Measurements from ENCODE around the gene NELL2. TPM values are rescaled to one million over a fixed set of nuclear protein-coding genes. Genes with fewer than 3 reads are reported as not detected.

The NELL2 gene
- total RNA-seq, 2 experiments from 2014 or later = 10.1 to 10.5 TPM

DNA sequence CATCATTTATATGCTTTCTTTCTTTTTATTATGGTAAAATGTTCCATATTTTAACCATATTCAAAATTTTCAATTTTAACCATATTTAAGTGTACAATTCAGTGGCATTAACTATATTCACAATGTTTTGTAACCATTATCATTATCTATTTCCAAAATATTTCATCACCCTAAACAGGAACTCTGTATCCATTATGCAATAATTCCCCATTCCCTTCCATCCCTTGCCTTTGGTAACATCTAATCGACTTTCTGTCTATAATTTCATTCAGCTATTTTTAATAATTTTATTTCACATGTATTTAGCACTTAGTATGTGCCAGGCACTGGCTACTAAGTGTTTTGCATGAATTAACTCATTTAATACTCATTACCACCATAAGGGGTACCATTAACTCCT is 287.5 kb downstream of the NELL2 start:
- DNase-seq = no peak
- H3K4me3 Mint-ChIP-seq = no peak overlapping the region
- H3K27me3 Mint-ChIP-seq = no peaks in the 10 kb centered on the region
- no peaks in the 10 kb centered on the region for H3K9me3 Mint-ChIP-seq
- H3K4me1 Mint-ChIP-seq = no peaks in the 10 kb centered on the region
- no peaks in the 10 kb centered on the region for H3K36me3 Mint-ChIP-seq (ENCODE audit: low read depth)
- POLR2A ChIA-PET = no interaction called here
- no peak overlapping the region for H3K27ac Mint-ChIP-seq
- CTCF ChIA-PET = no interaction called here

DNA sequence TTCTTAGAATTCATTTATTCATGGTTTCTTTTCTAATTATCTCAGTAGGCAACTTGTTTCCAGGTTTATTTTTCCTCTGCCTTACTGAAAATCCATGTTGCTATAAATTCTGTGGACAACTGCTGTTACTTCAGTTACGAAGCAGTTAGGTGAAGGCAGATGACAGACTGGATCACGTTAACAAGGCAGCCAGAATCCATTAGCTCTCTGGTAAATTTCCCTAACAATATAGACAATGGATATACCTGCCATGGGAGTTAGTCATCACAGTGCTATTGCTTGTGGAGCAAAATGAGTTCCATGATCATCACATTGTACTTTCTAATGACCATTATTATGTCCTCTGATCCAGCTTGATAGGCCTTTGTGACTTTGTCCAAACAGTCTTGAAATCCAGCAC is 291.5 kb downstream of the NELL2 start:
- Mint-ChIP-seq H3K36me3 (ENCODE audit: low read depth) (no peaks in the 10 kb centered on the region), H3K27ac (no peak overlapping the region), H3K9me3 (no peaks in the 10 kb centered on the region), H3K4me1 (no peaks in the 10 kb centered on the region), H3K27me3 (no peaks in the 10 kb centered on the region), H3K4me3 (no peak overlapping the region)
- DNase-seq = no peak
- ChIA-PET POLR2A (no interaction called here), CTCF (no interaction called here)

GRCh38 chr12:44582521-44582920 is 293.6 kb downstream of the NELL2 start:
- no peaks in the 10 kb centered on the region for H3K36me3 Mint-ChIP-seq (ENCODE audit: low read depth)

DNA sequence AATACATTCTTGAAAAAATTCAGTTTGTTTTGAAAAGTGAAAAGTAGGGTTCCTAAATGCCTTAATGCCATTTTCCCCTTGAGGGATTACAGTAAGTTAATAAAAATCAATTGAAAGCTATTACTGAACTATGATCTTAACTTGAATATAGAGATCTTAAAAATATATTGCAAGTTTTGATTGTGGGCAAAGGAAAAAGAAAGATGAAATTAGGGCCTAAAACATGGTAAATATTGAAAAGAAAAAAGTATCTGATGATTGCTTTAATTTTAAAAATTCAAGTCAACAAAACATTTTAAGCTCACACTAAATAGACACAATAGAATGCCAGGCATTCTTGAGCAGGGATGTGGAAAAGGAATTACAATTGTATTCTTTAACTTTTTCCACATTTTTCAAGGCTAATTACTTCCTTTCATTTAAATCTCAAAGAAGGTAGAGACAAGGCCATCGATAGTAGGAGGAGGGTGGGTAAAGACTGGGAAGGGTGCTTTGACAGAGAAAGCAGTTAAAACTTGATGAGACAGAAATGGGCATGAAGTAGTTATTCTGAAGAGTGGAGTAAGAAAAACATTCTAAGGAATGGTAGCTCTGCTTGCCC is 294.4 kb downstream of the NELL2 start:
- ChIA-PET POLR2A (no interaction called here), CTCF (no interaction called here)
- Mint-ChIP-seq H3K36me3 (ENCODE audit: low read depth) (no peaks in the 10 kb centered on the region), H3K9me3 (no peaks in the 10 kb centered on the region), H3K4me1 (no peaks in the 10 kb centered on the region), H3K4me3 (no peak overlapping the region), H3K27ac (no peak overlapping the region), H3K27me3 (no peaks in the 10 kb centered on the region)
- no peak for DNase-seq

More at GRCh38 chr12:44582521-44582920, 293.6 kb downstream of the NELL2 start:
- Mint-ChIP-seq H3K4me1 (no peaks in the 10 kb centered on the region), H3K4me3 (no peak overlapping the region), H3K9me3 (no peaks in the 10 kb centered on the region), H3K27ac (no peak overlapping the region), H3K27me3 (no peaks in the 10 kb centered on the region)
- no peak for DNase-seq
- ChIA-PET CTCF (no interaction called here), POLR2A (no interaction called here)

DNA sequence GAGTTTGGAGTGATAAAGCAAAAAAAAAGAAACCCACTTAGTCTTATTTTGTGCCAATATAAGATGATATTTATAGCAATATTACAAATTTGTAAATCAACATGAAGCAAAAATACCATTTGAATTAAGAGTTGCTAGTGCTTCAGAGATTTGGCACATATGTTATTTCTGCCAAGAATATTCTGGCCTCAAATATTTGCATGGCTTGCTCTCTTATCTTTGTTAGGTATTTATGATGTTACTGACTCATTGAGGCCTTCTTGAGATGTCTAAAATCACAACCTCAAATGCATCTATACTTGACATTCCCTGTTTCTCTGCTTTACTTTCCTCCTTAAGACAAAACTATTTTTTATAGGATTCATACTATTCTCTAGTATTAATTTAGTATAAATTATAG is 301.5 kb downstream of the NELL2 start:
- Mint-ChIP-seq H3K27me3 (no peaks in the 10 kb centered on the region), H3K9me3 (no peaks in the 10 kb centered on the region), H3K36me3 (ENCODE audit: low read depth) (no peaks in the 10 kb centered on the region), H3K4me3 (no peak overlapping the region), H3K27ac (no peak overlapping the region), H3K4me1 (no peaks in the 10 kb centered on the region)
- no peak for DNase-seq
- POLR2A ChIA-PET = no interaction called here
- CTCF ChIA-PET = no interaction called here

DNA sequence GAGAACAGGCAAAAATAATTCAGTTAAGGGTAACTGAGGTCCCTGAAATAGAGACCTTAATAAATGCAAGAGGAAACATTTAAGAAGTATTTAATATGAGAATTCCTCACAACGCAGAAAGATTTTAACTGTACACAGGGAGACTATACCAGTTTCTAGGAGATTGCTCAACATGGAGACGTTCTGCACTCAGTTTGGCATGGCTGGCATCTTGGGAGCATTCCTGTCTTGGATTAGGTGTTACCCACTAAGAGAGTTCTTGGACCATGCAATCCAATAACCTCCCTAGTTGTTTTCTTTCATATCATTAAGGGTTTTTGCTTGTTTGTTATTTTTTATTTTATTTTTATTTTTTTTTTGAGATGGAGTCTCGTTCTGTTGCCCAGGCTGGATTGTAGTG is 302.4 kb downstream of the NELL2 start:
- H3K27me3 Mint-ChIP-seq = no peaks in the 10 kb centered on the region
- no peak overlapping the region for H3K4me3 Mint-ChIP-seq
- no peaks in the 10 kb centered on the region for H3K36me3 Mint-ChIP-seq (ENCODE audit: low read depth)
- H3K4me1 Mint-ChIP-seq = no peaks in the 10 kb centered on the region
- no peak overlapping the region for H3K27ac Mint-ChIP-seq
- no peaks in the 10 kb centered on the region for H3K9me3 Mint-ChIP-seq
- no peak for DNase-seq
- ChIA-PET CTCF (no interaction called here), POLR2A (no interaction called here)

DNA sequence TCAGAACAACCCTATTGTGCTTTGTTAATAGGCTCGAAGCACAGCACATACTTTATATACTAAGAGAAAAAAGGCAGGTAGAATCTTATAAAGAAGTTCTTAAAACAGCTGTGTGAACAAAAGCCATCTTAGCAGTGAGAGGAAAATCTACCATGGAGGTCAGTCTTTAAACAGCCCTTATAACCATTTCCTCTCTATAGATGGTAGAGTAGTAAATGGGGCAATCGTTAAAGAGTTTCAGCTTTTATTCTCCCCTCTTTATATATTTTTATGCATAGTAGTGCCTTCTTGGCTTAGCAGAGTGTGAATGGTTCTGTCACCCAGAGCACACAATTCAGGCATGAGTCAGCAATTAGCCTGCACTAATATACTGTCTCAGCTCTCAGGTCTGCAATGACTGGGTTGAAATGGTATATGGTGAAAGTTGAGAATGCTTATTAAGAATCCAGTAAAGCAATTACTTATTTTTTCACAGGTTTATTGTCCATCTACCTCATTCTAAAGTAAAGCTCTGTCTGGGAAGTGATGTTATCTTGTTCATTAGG is 305.0 kb downstream of the NELL2 start:
- no peak overlapping the region for H3K4me3 Mint-ChIP-seq
- no peaks in the 10 kb centered on the region for H3K27me3 Mint-ChIP-seq
- ChIA-PET POLR2A (no interaction called here), CTCF (no interaction called here)
- H3K36me3 Mint-ChIP-seq (ENCODE audit: low read depth) = no peaks in the 10 kb centered on the region
- H3K4me1 Mint-ChIP-seq = no peaks in the 10 kb centered on the region
- H3K9me3 Mint-ChIP-seq = no peaks in the 10 kb centered on the region
- no peak overlapping the region for H3K27ac Mint-ChIP-seq
- DNase-seq = no peak

GRCh38 chr12:44570036-44570583 is 306.0 kb downstream of the NELL2 start:
- Mint-ChIP-seq H3K9me3 (no peaks in the 10 kb centered on the region), H3K27ac (no peak overlapping the region), H3K4me1 (no peaks in the 10 kb centered on the region), H3K27me3 (no peaks in the 10 kb centered on the region), H3K36me3 (ENCODE audit: low read depth) (no peaks in the 10 kb centered on the region), H3K4me3 (no peak overlapping the region)
- CTCF ChIA-PET = no interaction called here
- POLR2A ChIA-PET = no interaction called here
- DNase-seq = no peak

DNA sequence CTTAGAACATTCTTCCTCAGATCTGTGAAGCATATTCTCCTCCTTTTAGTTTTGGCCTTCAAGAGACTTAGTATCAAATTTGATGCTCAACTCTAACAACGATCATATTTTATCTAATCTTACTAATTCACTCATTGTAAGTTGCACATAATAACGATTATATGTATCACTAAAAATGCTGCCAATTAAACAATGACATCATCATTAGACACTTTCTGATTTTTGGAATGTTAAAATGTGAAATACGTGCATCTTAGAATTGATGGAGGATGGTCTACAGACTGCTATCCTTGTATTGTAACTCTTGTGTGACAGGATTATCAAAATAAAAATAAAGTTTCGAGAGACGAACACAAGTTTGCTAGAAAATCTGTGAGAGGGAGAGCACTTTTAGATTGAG is 311.0 kb downstream of the NELL2 start:
- no peak for DNase-seq
- Mint-ChIP-seq H3K9me3 (peaks cover 1% of the 10 kb centered on the region), H3K27me3 (no peaks in the 10 kb centered on the region), H3K27ac (no peak overlapping the region), H3K4me1 (no peaks in the 10 kb centered on the region), H3K36me3 (ENCODE audit: low read depth) (no peaks in the 10 kb centered on the region), H3K4me3 (no peak overlapping the region)
- ChIA-PET CTCF (no interaction called here), POLR2A (no interaction called here)

DNA sequence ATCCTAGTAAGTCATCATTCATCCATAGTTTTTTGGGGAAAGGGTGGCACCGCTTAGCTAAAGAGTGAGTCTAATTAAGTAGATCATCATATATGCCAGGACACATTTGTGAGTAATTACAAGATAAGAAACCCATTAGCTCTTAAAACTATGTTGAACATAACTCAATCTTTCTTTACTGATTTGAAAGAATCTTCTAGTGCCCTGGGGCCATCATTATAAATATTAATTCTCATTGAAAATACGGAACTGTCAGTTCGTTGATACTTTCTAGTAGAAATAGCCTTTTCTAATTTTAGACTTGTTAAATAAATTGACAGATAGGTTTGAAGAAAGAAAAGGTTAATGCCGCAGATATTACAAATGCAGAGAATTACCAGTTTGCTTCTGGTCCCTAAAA is 312.6 kb downstream of the NELL2 start:
- Mint-ChIP-seq H3K4me1 (no peaks in the 10 kb centered on the region), H3K36me3 (ENCODE audit: low read depth) (no peaks in the 10 kb centered on the region), H3K27ac (no peak overlapping the region), H3K9me3 (peaks cover 1% of the 10 kb centered on the region), H3K27me3 (no peaks in the 10 kb centered on the region), H3K4me3 (no peak overlapping the region)
- CTCF ChIA-PET = no interaction called here
- POLR2A ChIA-PET = no interaction called here
- no peak for DNase-seq

DNA sequence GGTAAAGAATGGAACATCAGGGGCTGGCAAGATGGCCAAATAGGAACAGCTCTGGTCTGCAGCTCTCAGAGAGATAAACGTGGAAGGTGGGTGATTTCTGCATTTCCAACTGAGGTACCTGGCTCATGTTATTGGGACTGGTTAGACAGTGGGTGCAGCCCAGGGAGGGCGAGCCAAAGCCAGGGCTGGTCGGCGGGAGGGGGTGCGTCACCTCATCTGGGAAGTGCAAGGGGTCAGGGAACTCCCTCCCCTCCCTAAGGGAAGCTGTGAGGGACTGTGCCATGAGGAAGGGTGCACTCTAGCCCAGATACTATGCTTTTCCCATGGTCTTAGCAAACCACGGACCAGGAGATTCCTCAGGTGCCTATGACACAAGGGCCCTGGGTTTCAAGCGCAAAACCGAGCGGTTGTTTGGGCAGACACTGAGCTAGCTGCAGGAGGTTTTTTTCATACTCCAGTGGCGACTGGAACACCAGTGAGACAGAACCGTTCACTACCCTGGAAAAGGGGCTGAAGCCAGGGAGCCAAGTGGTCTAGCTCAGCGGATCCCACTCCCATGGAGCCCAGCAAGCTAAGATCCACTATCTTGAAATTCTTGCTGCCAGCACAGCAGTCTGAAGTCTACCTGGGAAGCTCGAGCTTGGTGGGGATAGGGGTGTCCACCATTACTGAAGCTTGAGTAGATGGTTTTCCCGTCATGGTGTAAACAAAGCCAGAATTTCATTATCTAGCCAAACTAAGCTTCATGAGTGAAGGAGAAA is 317.6 kb downstream of the NELL2 start:
- POLR2A ChIA-PET = no interaction called here
- Mint-ChIP-seq H3K4me1 (no peaks in the 10 kb centered on the region), H3K27ac (no peak overlapping the region), H3K36me3 (ENCODE audit: low read depth) (no peaks in the 10 kb centered on the region), H3K27me3 (no peaks in the 10 kb centered on the region), H3K4me3 (no peak overlapping the region), H3K9me3 (peaks cover 8% of the 10 kb centered on the region)
- no peak for DNase-seq
- CTCF ChIA-PET = no interaction called here

DNA sequence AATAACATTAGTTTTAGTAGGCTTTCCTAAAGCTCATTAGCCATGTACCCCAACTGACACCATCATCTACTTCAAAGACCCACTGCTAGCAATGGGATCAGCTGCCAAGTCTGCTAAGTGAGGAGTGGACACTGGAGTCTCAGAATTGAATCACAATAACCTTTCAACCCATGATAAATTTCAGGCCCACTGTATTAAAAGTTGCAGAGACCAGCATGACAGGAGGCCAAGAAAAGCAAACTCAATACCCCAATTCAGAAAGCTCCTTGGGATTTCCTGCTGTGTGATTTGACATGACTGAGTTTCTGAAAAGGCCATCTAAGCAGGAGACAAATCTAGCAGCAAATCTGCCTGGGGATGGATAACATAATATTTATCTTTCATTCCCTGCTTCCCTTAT is 320.7 kb downstream of the NELL2 start:
- POLR2A ChIA-PET = interaction anchor here (0.8 kb wide), 1 partner anchor 38 kb away, joined by 3 read pairs; no protein-coding TSS in a partner anchor
- H3K36me3 Mint-ChIP-seq (ENCODE audit: low read depth) = no peaks in the 10 kb centered on the region
- no peaks in the 10 kb centered on the region for H3K4me1 Mint-ChIP-seq
- CTCF ChIA-PET = no interaction called here
- no peak overlapping the region for H3K27ac Mint-ChIP-seq
- H3K27me3 Mint-ChIP-seq = no peaks in the 10 kb centered on the region
- no peak for DNase-seq
- H3K4me3 Mint-ChIP-seq = no peak overlapping the region
- H3K9me3 Mint-ChIP-seq = peaks cover 6% of the 10 kb centered on the region

GRCh38 chr12:44551631-44552030 is 324.5 kb downstream of the NELL2 start:
- H3K27ac Mint-ChIP-seq = no peak overlapping the region
- H3K4me3 Mint-ChIP-seq = no peak overlapping the region
- H3K36me3 Mint-ChIP-seq (ENCODE audit: low read depth) = no peaks in the 10 kb centered on the region
- no peaks in the 10 kb centered on the region for H3K9me3 Mint-ChIP-seq
- DNase-seq = no peak
- ChIA-PET POLR2A (no interaction called here), CTCF (no interaction called here)
- H3K27me3 Mint-ChIP-seq = no peaks in the 10 kb centered on the region
- H3K4me1 Mint-ChIP-seq = peaks cover 3% of the 10 kb centered on the region

GRCh38 chr12:44550377-44550776 is 325.7 kb downstream of the NELL2 start:
- H3K27me3 Mint-ChIP-seq = no peaks in the 10 kb centered on the region
- H3K4me1 Mint-ChIP-seq = peaks cover 3% of the 10 kb centered on the region
- ChIA-PET CTCF (no interaction called here), POLR2A (no interaction called here)
- no peak overlapping the region for H3K27ac Mint-ChIP-seq
- DNase-seq = no peak
- no peaks in the 10 kb centered on the region for H3K9me3 Mint-ChIP-seq
- no peak overlapping the region for H3K4me3 Mint-ChIP-seq
- H3K36me3 Mint-ChIP-seq (ENCODE audit: low read depth) = no peaks in the 10 kb centered on the region
